ENCODE results near the gene BTRC.
A peak's percentile ranks its signal among the peaks of the same experiment; 100 is the strongest.

DNA sequence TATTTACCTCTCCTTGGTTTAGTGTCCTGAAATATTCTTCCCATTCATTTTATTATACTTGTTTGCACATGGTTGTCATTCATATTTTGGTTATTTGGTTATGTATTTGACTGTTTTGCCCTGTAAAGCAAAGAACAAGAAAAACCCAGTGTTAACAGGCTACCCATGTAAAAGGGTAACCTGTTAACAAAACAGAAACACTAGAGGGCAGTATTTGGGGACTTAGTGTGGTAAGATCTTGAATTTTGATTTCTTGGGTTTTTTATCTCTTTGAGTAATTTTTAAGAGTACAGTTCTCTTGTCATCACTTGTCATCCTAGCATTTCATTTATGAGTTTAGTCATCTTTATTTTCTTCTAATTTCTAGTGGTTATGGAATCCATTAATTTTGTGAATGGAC lies 182.8 kb downstream of the BTRC start:
- TF ChIP-seq CTCF (IDR thresholded peaks at IDR 0.05): peak in 5 of 6 experiments; percentile 33 to 53 (median 45)
- no peak for TF ChIP-seq POLR2A (IDR thresholded peaks at IDR 0.05)

Data from Peyer's patch (tissue), 4 donors.